NCI-H460 (cell line): ENCODE measurements around the gene HELZ2. TPM values are rescaled to one million over a fixed set of nuclear protein-coding genes. Genes with fewer than 3 reads are reported as not detected.
"Not testable (repeated sequence)": the region's sequence is repeated elsewhere in the genome, so short reads cannot be mapped to it uniquely, and the experiment has no call there.

ENCODE experiments used
- DNase-seq: peaks from one replicate; pipeline ENCODE4 v3.0.0-alpha.2; 2016; ENCODE audit warnings: low read depth; ENCODE audit errors: extremely low read depth
- total RNA-seq: library from RNA; depleted of rRNA; stranded (reverse); fragments of >200 nt; shearing (Covaris generic); gene quantifications from 2 replicates; pipeline ENCODE4 v1.2.3, GENCODE V29; 2014

Gene HELZ2
- total RNA-seq, 1 experiment from 2014 or later, result 10.1 TPM

DNA sequence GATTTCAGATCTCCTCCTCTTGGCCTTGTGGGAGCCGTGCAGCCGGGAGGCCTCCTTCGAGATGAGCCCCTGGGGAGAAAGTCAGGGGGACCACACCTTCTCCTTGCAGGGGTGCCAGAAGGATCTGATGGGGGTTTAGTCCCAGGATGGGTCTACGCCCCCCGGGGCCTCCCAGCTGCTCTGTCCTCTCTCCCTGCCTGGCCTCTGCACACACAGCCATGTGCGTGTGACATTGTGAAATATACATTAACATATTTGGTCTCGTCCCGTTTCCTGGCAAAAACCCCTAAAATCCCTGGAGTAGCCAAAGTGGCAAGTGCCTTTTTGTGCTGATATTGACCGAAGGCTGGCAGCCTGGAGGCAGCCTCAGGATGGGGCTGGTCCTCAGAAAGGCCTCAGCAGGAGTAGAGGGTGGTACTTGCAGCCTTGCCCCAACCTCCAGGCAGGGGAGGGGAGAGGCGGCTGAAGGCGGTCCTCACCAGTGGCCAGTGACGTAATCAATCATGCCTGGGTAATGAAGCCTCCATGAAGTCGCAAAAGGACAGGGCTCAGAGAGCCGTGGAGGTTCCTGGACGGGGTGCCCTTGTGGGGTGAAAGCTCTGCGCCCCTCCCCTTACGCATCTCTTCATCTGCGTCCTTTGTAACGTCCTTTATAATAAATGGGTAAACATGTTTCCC lies 5.1 kb upstream of the HELZ2 start:
- DNase-seq, result no peak

DNA sequence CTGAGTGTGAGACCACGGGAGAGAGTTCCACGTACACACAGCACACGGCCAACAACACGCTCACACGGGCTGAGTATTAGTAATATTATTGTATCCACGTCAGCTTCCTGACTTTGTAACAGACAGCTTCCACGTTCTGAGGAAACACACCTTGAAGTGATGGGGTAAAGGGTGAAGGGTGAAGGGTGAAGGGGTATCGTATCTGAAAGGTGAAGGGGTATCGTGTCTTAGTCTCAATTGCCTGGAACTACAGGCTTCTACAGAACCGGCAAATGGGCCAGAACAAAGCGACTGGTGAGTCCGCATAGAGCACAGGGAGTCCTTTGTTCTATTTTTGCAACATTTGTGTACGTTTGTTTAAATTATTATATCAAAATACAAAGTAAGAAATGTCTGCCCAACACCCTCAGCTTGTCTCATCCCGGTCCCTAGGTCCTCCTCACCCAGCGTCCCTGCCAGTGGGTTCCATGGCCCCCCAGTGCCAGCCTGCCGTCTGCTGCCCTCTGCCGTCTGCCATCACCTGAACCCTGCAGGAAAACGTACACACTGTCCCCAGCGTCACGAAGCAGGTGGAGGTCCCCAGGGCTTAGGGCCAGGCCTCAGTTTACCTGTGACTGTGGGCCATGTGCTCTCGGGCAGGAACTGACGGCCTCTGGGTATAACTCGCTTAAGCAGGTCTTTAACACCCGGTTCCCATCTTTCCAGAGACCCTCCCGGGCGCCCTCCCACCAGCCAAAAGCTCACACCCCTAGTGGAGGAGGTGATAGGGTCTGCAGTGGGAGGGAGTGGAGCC lies 4.4 kb upstream of the HELZ2 start:
- DNase-seq, result no peak

DNA sequence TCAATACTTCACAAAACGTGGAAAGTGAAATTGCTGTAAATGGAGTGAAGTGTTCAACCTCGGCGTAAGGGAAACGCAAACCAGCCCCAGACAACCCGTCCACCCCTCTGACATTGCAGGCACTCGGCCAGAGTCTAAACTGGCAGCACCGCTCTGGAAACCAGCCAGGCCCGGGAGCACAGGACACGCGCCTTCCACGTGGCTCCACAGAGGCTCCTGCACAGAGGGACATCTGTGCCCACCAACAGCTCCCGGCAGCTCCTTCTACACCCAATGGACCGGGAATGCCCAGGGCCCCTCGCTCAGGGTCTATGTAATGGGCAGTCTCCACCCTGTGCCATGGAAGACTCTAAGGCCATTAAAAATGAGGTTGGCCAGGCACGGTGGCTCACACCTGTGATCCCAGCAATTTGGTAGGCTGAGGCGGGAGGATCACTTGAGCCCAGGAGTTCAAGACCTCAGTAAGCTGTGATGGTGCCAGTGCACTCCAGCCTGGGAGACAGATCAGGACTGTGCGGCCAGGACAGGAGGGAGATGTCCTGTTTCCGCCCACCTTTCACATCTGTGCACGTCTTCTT lies 3.4 kb upstream of the HELZ2 start:
- no peak for DNase-seq

DNA sequence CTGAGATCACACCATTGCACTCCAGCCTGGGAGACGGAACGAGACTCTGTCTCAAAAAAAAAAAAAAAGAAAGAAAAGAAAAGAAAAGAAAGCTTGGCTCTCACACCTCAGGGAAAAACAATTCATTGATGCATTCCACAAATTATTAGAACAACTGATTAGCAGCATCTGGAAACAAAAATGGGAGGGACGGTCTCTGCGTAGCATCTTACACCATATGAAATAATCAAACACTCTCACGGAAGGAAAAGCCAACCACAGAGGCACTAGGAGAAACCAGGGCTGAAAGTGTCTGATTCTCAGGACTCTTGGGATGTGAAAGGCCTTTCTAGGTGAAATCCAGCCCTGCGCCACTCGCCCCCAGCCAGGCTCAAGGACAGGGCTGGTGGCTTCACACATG lies 2.3 kb upstream of the HELZ2 start:
- no peak for DNase-seq

DNA sequence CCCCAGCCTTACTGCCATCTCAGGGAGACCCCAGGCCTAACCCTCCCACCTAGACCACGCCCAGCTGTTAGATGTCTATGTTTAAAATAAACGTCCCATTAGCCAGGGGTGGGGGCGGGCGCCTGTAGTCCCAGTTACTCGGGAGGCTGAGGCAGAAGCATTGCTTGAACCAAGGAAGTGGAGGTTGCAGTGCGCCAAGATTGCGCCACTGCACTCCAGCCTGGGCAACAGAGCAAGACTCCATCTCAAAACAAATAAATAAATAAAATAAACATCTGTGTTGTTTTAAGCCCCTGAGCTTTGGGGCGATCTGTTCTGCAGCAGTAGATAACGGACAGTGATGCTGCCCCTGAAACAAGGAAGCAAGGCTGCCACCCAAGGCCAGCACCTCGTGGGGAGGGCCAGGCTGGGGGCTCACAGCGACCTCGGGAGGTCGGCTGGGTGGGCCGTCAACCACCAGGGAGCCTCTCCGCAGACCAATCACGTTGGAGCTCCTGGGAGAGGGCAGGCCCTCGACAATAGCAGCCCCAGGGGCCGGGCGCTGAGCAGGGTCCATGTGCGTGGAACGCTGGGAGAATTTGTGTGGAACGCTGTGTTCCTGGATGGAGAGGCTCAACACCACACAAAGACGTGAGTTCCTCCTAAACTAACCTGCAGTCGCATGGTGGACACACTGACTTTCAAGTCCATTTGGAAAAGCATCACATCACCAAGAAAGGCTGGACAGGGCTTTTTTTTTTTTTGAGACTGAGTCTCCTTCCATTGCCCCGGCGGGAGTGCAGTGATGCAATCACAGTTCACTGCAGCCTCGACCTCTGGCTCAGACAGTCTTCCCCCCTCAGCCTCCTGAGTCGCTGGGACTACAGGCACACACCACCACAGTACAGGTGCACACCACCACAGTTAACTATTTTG lies 1.0 kb upstream of the HELZ2 start:
- DNase-seq, result no peak

DNA sequence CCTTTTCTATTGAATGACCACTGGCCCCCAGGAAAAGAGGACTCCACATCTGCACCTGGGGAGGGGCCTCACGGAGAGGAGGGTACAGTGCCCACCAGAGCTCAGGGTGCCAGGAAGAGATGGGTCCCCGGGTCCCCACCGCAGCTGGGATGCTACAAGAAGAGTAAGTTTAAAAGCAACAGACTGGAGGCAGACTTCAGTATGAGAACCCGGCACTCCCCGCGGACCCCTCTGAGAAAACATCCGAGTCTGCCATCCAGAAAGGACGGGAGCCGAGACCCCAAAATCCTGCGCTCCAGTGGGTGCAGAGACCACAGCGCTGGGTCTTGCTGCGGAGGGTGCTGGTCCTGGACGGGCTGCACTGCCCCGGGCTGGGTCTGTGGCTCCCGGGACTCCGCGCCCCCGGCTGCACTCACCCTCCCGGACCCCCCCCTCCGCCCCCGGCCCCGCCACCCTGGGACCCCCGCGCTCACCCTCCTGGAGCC lies 350 bp downstream of the HELZ2 start:
- DNase-seq, result no peak

DNA sequence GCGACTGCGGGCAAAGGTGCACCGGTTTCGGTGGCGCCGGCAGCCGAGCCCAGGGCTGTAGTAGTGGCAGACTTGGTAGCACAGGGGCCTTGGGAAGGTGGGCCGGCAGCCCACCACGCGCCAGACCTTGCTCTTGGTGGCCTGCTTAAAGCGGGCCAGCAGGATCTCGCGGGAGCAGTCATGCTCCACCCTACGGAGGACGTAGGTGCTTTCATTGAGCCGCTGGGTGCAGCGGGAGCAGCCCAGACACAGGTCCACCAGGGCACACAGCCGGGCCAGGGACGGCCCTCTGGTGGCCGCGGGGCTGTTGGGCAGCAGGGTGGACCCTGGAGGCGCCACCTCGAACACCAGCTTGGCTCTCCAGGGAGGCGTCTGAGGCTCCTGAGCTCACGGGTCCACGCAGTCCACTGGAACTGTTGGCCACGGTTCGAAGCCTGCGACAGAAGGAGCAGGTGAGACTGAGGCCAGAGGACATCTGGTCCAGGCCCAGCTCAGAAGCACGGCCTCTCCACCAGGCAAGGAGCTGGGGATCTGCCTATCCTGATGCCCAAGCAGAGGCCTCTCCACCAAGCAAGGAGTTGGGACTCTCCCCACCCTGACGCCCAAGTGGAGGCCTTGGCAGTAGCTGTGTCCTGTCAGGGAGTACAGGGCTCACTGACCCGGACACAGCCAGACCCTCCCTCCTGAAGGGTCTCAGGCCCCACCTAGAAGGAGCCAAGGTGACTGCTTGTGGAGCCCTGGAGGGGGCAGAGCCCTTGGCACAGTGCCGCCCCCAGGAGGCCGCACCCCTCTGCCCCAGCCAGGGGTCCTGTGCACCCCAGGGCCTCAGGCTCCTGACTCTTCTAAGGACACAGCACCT lies 1.0 kb downstream of the HELZ2 start:
- DNase-seq, result no peak

DNA sequence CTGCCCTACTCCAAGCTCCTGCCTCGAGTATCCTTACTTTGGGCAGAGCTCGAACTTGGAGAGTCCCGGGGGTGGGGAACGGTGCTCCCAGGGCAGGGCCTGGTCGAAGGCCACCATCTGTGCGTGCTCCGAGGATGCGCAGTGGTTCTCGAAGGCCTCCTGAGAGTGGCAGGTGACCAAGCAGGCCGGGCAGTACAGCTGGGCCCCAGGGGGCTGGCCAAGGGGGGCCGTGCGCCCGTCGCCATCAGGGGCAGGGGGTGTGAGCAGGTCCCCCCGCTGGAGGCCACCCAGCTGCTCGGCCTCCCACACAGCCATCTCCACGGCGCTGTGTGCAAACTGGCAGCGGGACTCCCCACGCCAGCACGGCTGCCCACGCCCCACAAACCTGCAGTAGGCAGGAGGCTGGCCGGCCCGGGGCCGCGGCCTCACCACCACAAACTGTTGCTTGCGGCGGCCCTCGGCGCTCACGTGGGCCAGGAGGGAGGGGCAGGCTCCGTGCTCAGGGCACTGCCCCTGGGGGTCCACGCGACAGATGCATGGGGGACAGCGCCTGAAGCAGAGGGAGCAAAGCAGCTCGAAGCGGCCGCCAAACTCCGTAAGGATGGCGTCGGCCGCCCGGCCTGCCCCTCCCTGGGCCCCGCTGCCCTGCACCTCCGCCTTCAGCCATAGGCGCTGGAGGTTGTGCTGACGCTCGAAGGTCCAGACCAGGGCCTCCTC lies 1.8 kb downstream of the HELZ2 start:
- DNase-seq, result no peak

DNA sequence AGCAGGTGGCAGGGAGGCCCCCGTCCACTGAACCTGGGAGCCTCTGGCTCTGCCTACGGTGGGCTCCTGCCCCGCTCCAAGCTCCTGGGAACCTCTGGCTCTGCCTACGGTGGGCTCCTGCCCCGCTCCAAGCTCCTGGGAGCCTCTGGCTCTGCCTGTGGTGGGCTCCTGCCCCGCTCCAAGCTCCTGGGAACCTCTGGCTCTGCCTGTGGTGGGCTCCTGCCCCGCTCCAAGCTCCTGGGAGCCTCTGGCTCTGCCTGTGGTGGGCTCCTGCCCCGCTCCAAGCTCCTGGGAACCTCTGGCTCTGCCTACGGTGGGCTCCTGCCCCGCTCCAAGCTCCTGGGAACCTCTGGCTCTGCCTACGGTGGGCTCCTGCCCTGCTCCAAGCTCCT lies 3.0 kb downstream of the HELZ2 start:
- DNase-seq, result not testable (repeated sequence)

DNA sequence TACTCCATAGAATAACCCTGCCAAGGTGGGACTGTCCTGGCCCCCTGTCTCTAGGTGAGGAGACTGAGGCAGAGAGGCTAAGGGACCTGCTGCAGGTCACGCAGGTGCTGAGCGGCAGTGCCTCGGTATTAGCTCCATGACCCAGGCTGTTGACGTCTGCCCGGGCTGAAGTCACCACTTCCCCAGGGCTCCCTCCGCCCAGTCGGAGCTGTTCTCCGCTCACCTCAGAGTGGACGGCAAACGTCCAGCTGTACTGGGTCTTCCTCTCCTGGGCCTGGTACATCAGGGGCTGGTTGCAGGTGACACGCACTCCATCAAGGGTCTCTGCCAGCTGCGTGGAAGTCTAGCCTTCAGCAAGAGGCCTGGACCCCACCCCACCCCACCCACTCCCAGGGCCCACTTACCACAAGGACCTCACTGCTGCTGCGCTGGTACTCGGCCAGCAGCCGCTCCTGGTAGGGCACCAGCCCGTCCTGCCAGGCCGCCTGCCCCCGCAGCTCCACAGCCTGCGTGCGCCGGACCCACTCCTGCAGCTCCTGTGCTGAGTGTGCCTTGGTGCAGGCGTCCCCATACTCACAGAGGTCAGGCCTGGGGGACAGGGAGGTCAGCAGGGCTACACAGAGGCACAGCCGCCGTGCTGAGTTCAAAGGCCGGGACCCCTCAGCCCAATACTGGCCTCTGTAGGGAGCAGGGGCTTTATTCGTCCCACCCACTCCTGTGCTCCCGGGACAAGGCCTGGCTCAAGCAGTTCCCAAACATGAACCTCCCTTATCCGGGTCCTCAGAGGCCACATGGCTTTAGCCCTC lies 3.6 kb downstream of the HELZ2 start:
- no peak for DNase-seq

DNA sequence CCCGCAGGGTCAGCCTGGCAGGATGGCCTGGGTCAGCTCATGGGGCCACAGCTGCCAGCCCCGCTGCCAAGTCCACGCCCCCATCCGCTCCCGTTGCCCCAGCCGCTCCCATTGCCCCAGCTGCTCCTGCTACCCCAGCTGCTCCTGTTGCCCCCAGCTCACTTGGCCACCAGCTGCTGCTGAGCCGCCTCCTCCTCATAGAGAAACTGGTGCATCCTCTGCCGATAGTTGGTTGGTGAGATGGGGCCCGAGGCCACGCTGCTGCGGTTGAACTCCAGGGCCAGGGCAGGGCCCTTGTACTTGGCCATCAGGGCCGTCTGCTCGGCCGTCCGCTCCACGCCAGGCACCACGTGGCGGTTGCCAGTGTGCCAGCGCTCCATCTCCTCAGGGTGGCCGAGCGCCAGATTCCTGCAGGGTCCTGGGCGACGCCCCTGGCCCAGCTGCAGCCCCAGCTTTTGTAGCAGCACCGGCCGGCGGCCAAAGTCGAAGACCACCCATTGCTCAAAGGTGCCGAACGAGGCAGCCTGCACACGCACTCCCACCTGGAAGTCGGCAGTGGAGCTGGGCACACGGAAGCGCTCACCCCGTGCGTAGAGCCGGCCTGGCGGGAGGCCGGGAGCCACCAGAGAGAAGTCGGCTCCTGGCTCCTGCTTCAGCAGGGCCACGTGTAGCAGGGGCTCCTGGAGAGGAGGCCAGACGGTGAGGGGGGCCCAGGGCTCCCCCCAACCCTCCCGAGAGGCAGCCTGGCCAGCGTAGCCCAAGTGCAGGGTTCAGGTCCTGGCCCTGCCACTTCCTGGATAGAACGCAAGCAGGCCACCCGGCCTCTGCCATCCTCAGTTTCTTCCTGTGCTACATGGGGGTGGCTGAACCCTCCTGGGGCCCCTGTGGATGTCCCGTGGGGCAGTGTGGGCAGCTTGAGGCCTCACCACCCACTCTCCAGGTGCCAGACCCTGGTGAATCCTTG lies 4.8 kb downstream of the HELZ2 start:
- DNase-seq, result no peak

DNA sequence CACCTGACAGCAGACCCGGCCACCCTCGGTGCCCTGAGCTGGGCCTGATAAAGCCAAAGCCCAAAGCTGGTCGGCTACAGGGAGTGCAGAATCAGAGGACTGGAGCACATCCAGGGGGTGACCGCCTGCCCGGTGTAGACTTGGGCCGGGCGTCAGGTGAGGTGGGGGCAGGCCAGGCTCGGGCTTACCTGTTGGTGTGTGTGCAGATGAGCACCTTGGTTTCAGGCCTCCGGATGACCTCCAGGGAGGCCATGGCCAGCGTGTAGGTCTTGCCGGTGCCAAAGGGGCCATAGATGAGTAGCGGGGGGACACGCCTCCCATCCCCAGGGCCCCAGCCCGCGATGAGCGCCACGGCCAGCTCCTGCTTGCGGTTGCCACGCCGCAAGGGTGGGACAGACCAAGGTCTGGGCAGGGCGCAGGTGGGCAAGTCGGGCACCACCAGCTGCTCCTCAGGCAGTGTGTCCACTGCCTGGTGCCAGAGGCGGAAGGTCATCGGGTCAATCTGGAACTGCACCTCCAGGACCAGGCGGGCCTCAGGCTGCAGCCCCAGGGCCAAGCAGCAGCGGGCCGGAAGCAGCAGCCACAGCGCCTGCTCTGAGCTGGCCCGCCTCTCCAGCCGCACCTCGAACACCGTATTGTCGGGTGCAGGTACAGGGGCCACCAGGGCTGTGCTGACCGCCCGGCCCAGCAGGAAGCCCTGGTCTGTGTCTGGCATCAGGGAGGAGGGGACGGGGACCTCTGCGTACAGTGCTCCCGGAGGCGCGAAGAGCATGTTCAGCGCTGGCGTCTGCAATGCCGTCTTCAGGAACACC lies 5.7 kb downstream of the HELZ2 start:
- DNase-seq, result no peak

DNA sequence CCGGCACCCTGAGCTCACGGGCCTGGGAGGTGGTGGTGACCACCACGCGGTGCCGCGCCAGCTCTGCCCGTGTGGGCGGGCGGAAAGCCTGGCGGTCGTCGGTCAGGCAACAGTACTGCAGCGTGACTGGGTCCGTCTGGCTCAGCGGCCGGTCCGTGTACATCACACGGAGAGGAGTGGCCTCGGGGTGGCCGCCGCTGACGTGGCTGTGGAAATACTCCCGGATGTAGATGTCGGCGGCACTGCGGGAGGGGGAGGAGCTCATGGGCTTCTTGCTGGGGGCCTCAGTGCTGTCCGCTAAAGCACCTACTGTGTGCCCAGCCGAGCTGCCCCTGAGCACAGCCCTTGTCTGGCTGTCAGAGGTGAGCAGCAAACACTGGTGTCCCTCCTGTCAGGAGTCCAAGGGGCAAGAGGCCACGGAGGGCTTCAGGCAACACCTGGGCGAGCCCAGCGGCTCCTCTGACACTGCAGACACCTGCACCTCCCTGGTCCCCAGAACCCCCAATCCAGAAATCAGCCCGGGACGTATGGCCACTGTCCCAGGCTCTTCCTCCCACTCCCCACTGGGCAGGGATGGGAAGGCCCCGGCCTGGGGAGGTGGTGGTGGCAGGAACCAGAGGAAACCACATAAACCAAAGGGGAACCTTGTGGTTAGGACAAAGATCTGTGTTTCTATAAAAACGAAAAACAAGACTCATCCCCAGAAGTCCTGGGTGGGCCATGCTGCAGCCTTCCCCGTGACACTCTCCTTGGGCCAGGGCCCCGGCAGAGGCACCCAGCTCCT lies 6.5 kb downstream of the HELZ2 start:
- no peak for DNase-seq

DNA sequence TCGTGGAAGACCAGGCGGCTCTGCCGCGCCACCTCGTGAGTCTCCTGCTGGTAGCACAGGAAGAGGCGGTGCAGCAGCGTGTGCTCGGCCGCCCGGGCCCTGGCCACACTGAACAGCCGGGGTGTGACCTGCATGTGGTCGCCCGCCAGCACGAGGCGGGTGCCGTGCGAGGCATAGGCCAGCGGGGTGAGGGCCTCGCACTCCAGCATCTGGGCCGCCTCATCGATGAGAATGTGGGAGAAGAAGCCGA lies 7.0 kb downstream of the HELZ2 start:
- DNase-seq, result no peak

DNA sequence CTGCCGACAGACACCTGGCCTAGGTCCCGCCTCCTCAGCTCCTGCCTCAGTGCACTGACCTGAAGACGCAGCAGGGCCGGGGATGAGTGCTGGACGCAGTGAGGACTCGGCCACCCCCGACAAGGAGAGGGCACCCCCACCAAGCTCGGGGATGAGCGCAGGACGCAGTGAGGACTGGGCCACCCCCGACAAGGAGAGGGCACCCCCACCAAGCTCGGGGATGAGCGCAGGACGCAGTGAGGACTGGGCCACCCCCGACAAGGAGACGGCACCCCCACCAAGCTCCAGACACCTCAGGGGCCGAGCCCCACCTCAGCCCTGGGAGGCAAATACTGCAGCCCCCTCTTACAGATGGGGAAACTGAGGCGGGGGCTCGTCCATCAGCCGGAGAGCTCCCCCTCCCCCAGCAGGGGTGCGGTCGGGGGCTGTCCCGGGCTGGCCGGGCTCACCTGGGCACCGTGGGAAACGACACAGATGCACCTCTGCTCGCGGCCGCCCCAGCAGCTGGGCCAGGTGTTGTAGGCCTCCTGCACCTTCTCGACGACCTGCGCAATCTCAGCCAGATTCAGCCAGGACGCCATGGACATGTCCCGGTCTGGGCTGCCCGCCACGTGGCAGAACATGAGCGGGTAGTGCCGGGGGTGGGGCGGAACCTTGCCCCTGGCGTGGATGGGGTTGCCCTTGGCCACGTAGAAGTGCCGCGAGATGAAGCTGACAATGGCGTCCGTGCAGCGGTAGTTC lies 7.5 kb downstream of the HELZ2 start:
- DNase-seq, result no peak
